GM10266 (cell line): ENCODE results near the gene ATP5F1D.

Source experiments
- DNase-seq: peaks from one replicate; pipeline ENCODE4 v3.0.0; 2012; ENCODE audit errors: extremely low spot score
- CTCF ChIP-seq: IDR thresholded peaks from 2 replicates; pipeline ENCODE4 v1.5.1; 2012; ENCODE audit warnings: mild to moderate bottlenecking, low read depth; ENCODE audit not compliant: control insufficient read depth, insufficient read depth; ENCODE audit errors: missing control alignments

Gene ATP5F1D

GRCh38 chr19:1260749-1261537 lies 19.4 kb downstream of the ATP5F1D start:
- TF ChIP-seq CTCF = no peak
- DNase-seq = peak; percentile 98

- DNase-seq = no peak
- no peak for TF ChIP-seq CTCF
Measured at GRCh38 chr19:1261538-1261797, 19.9 kb downstream of the ATP5F1D start.

- DNase-seq = no peak
- TF ChIP-seq CTCF = no peak
Measured at GRCh38 chr19:1261798-1262622, 20.5 kb downstream of the ATP5F1D start.

- no peak for DNase-seq
- TF ChIP-seq CTCF = no peak
Measured at GRCh38 chr19:1262623-1263123, 21.1 kb downstream of the ATP5F1D start.

GRCh38 chr19:1263188-1263587 lies 21.6 kb downstream of the ATP5F1D start:
- DNase-seq = no peak
- TF ChIP-seq CTCF = no peak

GRCh38 chr19:1264801-1265614 lies 23.5 kb downstream of the ATP5F1D start:
- no peak for TF ChIP-seq CTCF
- no peak for DNase-seq
